Activated CD4-positive, alpha-beta T cell treated with anti-CD3 and anti-CD28 coated beads for 36 hours (primary cell): ENCODE results near the gene GSC. TPM values are rescaled to one million over a fixed set of nuclear protein-coding genes. Genes with fewer than 3 reads are reported as not detected.

Experiments
- ATAC-seq: fragments of 200-7000 bp; cut with Tn5 transposase; one replicate; pipeline ENCODE4 v1.10.0; 2021; ENCODE audit warnings: mild to moderate bottlenecking, moderate library complexity
- CTCF ChIA-PET: fragments of 350-600 bp; sonication (Branson Sonifier 250); formaldehyde crosslinking; loops from one replicate; lab custom pipeline; 2021; ENCODE audit warnings: antibody characterized with exemption; lab: Charles Lee
- POLR2A ChIA-PET: fragments of 350-600 bp; sonication (Branson Sonifier 250); formaldehyde crosslinking; loops from one replicate; lab custom pipeline; 2021; ENCODE audit warnings: antibody characterized with exemption, inconsistent platforms; lab: Charles Lee
- DNase-seq: peaks from one replicate; pipeline ENCODE4 v3.0.0-alpha.2; 2020
- H3K27ac Mint-ChIP-seq: one replicate; pipeline ENCODE4 v1.8.0; 2021; ENCODE audit warnings: mixed read lengths
- H3K27me3 Mint-ChIP-seq: one replicate; pipeline ENCODE4 v1.8.0; 2021; ENCODE audit warnings: mixed read lengths
- H3K36me3 Mint-ChIP-seq: one replicate; pipeline ENCODE4 v1.8.0; 2021; ENCODE audit warnings: low read depth, mixed read lengths
- H3K4me1 Mint-ChIP-seq: one replicate; pipeline ENCODE4 v1.8.0; 2021; ENCODE audit warnings: mixed read lengths
- H3K4me3 Mint-ChIP-seq: one replicate; pipeline ENCODE4 v1.8.0; 2021; ENCODE audit warnings: mild to moderate bottlenecking, moderate library complexity, mixed read lengths
- H3K9me3 Mint-ChIP-seq: one replicate; pipeline ENCODE4 v1.8.0; 2021; ENCODE audit warnings: low read depth, mixed read lengths
- intact Hi-C, 2 experiments: fragments of 100-400 bp; cut with DNase I in 1 of 2; cut with micrococcal nuclease in 1 of 2; formaldehyde crosslinking; loops; one replicate each; pipeline versions ENCODE4 v1.14.2 to v1.15.1; 2022 to 2024; cut with DNase I, micrococcal nuclease
- total RNA-seq, 2 experiments: library from RNA; stranded (reverse); gene quantifications; one replicate each; pipeline ENCODE4 v1.2.3, GENCODE V29; 2021

GSC gene
- total RNA-seq, 2 experiments from 2014 or later: not detected

- no peak overlapping the region for H3K27ac Mint-ChIP-seq
- DNase-seq (no peak), ATAC-seq (no peak)
- H3K27me3 Mint-ChIP-seq: peaks cover 76% of the 10 kb centered on the region
- no peak overlapping the region for H3K4me3 Mint-ChIP-seq
- intact Hi-C loops: no loop called here
- H3K36me3 Mint-ChIP-seq: no peaks in the 10 kb centered on the region
- CTCF ChIA-PET: no interaction called here
- H3K4me1 Mint-ChIP-seq: peaks cover 15% of the 10 kb centered on the region
- H3K9me3 Mint-ChIP-seq: no peaks in the 10 kb centered on the region
- POLR2A ChIA-PET: no interaction called here
Measured at GRCh38 chr14:94771158-94771905, 1.4 kb upstream of the GSC start.

GRCh38 chr14:94770815-94771157 lies 873 bp upstream of the GSC start:
- DNase-seq (no peak), ATAC-seq (no peak)
- intact Hi-C loops: no loop called here
- Mint-ChIP-seq H3K36me3 (no peaks in the 10 kb centered on the region), H3K27ac (no peak overlapping the region), H3K27me3 (peaks cover 75% of the 10 kb centered on the region), H3K4me1 (peaks cover 15% of the 10 kb centered on the region), H3K9me3 (no peaks in the 10 kb centered on the region), H3K4me3 (peak overlapping the region; percentile 19)
- ChIA-PET POLR2A (no interaction called here), CTCF (no interaction called here)

- intact Hi-C loops: no loop called here
- Mint-ChIP-seq H3K4me3 (peak overlapping the region; percentile 19), H3K4me1 (peaks cover 11% of the 10 kb centered on the region), H3K27me3 (peaks cover 75% of the 10 kb centered on the region), H3K27ac (no peak overlapping the region), H3K9me3 (no peaks in the 10 kb centered on the region), H3K36me3 (no peaks in the 10 kb centered on the region)
- no peak for ATAC-seq
- DNase-seq: no peak
- CTCF ChIA-PET: interaction anchor here (0.6 kb wide), 1 partner anchor 9 kb away, joined by 3 read pairs; no protein-coding TSS in a partner anchor
- POLR2A ChIA-PET: no interaction called here
Measured at GRCh38 chr14:94770251-94770749, 387 bp upstream of the GSC start.

GRCh38 chr14:94768521-94769390 lies 1.2 kb downstream of the GSC start:
- DNase-seq (peak; percentile 64), ATAC-seq (peak; percentile 57)
- H3K27ac Mint-ChIP-seq: peak overlapping the region; percentile 6
- ChIA-PET POLR2A (no interaction called here), CTCF (interaction anchor here (0.7 to 0.8 kb wide), 2 partner anchors 9 to 678 kb away, joined by 3 to 4 read pairs; no protein-coding TSS in a partner anchor)
- peaks cover 11% of the 10 kb centered on the region for H3K4me1 Mint-ChIP-seq
- no peaks in the 10 kb centered on the region for H3K36me3 Mint-ChIP-seq
- no peaks in the 10 kb centered on the region for H3K9me3 Mint-ChIP-seq
- H3K27me3 Mint-ChIP-seq: peaks cover 71% of the 10 kb centered on the region
- peak overlapping the region; percentile 63 for H3K4me3 Mint-ChIP-seq
- intact Hi-C loops: no loop called here

GRCh38 chr14:94768141-94768520 lies 1.8 kb downstream of the GSC start:
- intact Hi-C loops: no loop called here
- no peak overlapping the region for H3K27ac Mint-ChIP-seq
- ATAC-seq: no peak
- CTCF ChIA-PET: interaction anchor here (0.7 kb wide), 1 partner anchor 679 kb away, joined by 3 read pairs; no protein-coding TSS in a partner anchor
- no peaks in the 10 kb centered on the region for H3K9me3 Mint-ChIP-seq
- H3K4me1 Mint-ChIP-seq: peaks cover 11% of the 10 kb centered on the region
- DNase-seq: no peak
- H3K4me3 Mint-ChIP-seq: peak overlapping the region; percentile 63
- POLR2A ChIA-PET: no interaction called here
- H3K27me3 Mint-ChIP-seq: peaks cover 70% of the 10 kb centered on the region
- no peaks in the 10 kb centered on the region for H3K36me3 Mint-ChIP-seq

- ChIA-PET POLR2A (no interaction called here), CTCF (interaction anchor here (1.2 kb wide), 1 partner anchor 10 kb away, joined by 3 read pairs; no protein-coding TSS in a partner anchor)
- no peak for ATAC-seq
- peaks cover 69% of the 10 kb centered on the region for H3K27me3 Mint-ChIP-seq
- H3K36me3 Mint-ChIP-seq: no peaks in the 10 kb centered on the region
- intact Hi-C loops: no loop called here
- H3K27ac Mint-ChIP-seq: no peak overlapping the region
- DNase-seq: no peak
- H3K4me1 Mint-ChIP-seq: peaks cover 11% of the 10 kb centered on the region
- H3K9me3 Mint-ChIP-seq: no peaks in the 10 kb centered on the region
- H3K4me3 Mint-ChIP-seq: no peak overlapping the region
Measured at GRCh38 chr14:94767321-94767878, 2.5 kb downstream of the GSC start.

- intact Hi-C loops: no loop called here
- H3K4me3 Mint-ChIP-seq: no peak overlapping the region
- H3K4me1 Mint-ChIP-seq: peaks cover 7% of the 10 kb centered on the region
- peaks cover 57% of the 10 kb centered on the region for H3K27me3 Mint-ChIP-seq
- H3K27ac Mint-ChIP-seq: no peak overlapping the region
- DNase-seq (no peak), ATAC-seq (no peak)
- H3K9me3 Mint-ChIP-seq: no peaks in the 10 kb centered on the region
- no peaks in the 10 kb centered on the region for H3K36me3 Mint-ChIP-seq
- CTCF ChIA-PET: no interaction called here
- POLR2A ChIA-PET: no interaction called here
Measured at GRCh38 chr14:94764573-94764972, 5.3 kb downstream of the GSC start.

- no peaks in the 10 kb centered on the region for H3K36me3 Mint-ChIP-seq
- ChIA-PET CTCF (interaction anchor here (1.0 kb wide), 1 partner anchor 50 kb away, joined by 3 read pairs; no protein-coding TSS in a partner anchor), POLR2A (no interaction called here)
Measured at GRCh38 chr14:94762431-94762830, 7.5 kb downstream of the GSC start.

GRCh38 chr14:94761997-94762377 lies 7.9 kb downstream of the GSC start:
- POLR2A ChIA-PET: no interaction called here
- H3K4me1 Mint-ChIP-seq: no peaks in the 10 kb centered on the region
- H3K9me3 Mint-ChIP-seq: no peaks in the 10 kb centered on the region
- H3K27me3 Mint-ChIP-seq: peaks cover 44% of the 10 kb centered on the region
- CTCF ChIA-PET: interaction anchor here (1.0 kb wide), 1 partner anchor 49 kb away, joined by 3 read pairs; no protein-coding TSS in a partner anchor
- no peak overlapping the region for H3K4me3 Mint-ChIP-seq
- no peaks in the 10 kb centered on the region for H3K36me3 Mint-ChIP-seq
- ATAC-seq: no peak
- no peak for DNase-seq
- no peak overlapping the region for H3K27ac Mint-ChIP-seq
- intact Hi-C loops: no loop called here

More at GRCh38 chr14:94762431-94762830, 7.5 kb downstream of the GSC start:
- no peak for DNase-seq
- Mint-ChIP-seq H3K9me3 (no peaks in the 10 kb centered on the region), H3K27ac (no peak overlapping the region), H3K4me1 (no peaks in the 10 kb centered on the region), H3K4me3 (no peak overlapping the region), H3K27me3 (peaks cover 49% of the 10 kb centered on the region)
- no peak for ATAC-seq
- intact Hi-C loops: no loop called here

- Mint-ChIP-seq H3K4me1 (no peaks in the 10 kb centered on the region), H3K4me3 (no peak overlapping the region), H3K27ac (no peak overlapping the region), H3K9me3 (no peaks in the 10 kb centered on the region), H3K36me3 (no peaks in the 10 kb centered on the region), H3K27me3 (peaks cover 43% of the 10 kb centered on the region)
- intact Hi-C loops: no loop called here
- ChIA-PET CTCF (no interaction called here), POLR2A (no interaction called here)
- DNase-seq (no peak), ATAC-seq (no peak)
Measured at GRCh38 chr14:94761348-94761996, 8.4 kb downstream of the GSC start.

GRCh38 chr14:94756310-94756882 lies 13.5 kb downstream of the GSC start:
- Mint-ChIP-seq H3K9me3 (no peaks in the 10 kb centered on the region), H3K4me3 (no peak overlapping the region), H3K4me1 (no peaks in the 10 kb centered on the region), H3K36me3 (no peaks in the 10 kb centered on the region), H3K27ac (no peak overlapping the region), H3K27me3 (peaks cover 15% of the 10 kb centered on the region)
- intact Hi-C loops: no loop called here
- no peak for DNase-seq
- no peak for ATAC-seq
- POLR2A ChIA-PET: no interaction called here
- CTCF ChIA-PET: interaction anchor here (0.6 kb wide), 1 partner anchor 1370 kb away, joined by 3 read pairs; no protein-coding TSS in a partner anchor
